ENCODE measurements around the gene EFCAB14. TPM values are rescaled to one million over a fixed set of nuclear protein-coding genes. Genes with fewer than 3 reads are reported as not detected.

EFCAB14 gene
- total and polyA plus RNA-seq, 10 of the 15 experiments (the other 5 are each of a cell fraction or from before 2014, with no cell fraction given), result 7.8 to 66.0 (median 41.6) TPM

DNA sequence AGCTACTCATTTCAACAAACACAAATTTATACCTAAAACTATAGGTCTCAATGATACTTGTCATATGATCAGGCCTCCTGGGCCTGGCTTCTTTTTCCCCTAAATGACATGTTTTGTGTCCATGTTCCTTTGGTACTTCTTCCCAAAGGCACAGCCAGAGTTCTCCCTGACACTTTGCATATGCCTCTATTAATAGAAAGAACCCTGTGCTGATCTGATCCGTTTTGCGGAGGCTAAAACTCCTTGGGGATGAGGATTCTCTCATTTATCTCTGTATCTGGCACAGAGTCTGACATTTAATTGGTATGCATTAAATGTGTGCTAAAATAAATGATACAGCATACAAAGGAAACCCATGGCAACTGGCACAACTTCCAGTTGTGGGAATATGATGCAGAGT is 62.3 kb downstream of the EFCAB14 start:
- no peak for DNase-seq (ENCODE audit: low read depth, low spot score)
- Histone ChIP-seq H2AFZ (ENCODE audit: control insufficient read depth, low read depth, low read length) (no peak overlapping the region), H3K4me1 (ENCODE audit: control insufficient read depth, insufficient read depth, low read length) (peaks cover 18% of the 10 kb centered on the region), H3K27me3 (replicated peaks in 1 of 2; ENCODE audit: control insufficient read depth in 2 of 2, insufficient read depth in 2 of 2, low read length in 1 of 2) (no peaks in the 10 kb centered on the region), H3K79me2 (ENCODE audit: control insufficient read depth, insufficient read depth, low read length) (no peaks in the 10 kb centered on the region), H3K36me3 (ENCODE audit: control insufficient read depth in 2 of 2, insufficient read depth in 2 of 2, low read length in 1 of 2) (peaks cover 2 to 10% of the 10 kb centered on the region in 2 experiments), H3K4me3 (no peak overlapping the region), H3K4me2 (ENCODE audit: control insufficient read depth, insufficient read depth) (no peak overlapping the region), H3K27ac (ENCODE audit: control insufficient read depth, insufficient read depth) (no peak overlapping the region), H3K9me3 (replicated peaks; ENCODE audit: control insufficient read depth, insufficient read depth, low read length) (peaks cover 2% of the 10 kb centered on the region; the same call in 2 of the 3 replicates), H3K9ac (ENCODE audit: control insufficient read depth, insufficient read depth, low read length) (no peak overlapping the region), H4K20me1 (ENCODE audit: control insufficient read depth, insufficient read depth) (no peaks in the 10 kb centered on the region)
- TF ChIP-seq ATF3 (IDR thresholded peaks at IDR 0.05; ENCODE audit: borderline replicate concordance, extremely low read depth, low read depth, low read length), result no peak
- no peak for TF ChIP-seq BCL11A (IDR thresholded peaks at IDR 0.05; ENCODE audit: low read depth, low read length)
- TF ChIP-seq NFIC (IDR thresholded peaks at IDR 0.05; ENCODE audit: low read depth, low read length), result no peak
- no peak for TF ChIP-seq WRNIP1 (IDR thresholded peaks at IDR 0.05; ENCODE audit: borderline replicate concordance, low read depth, low read length)
- TF ChIP-seq MLLT1 (IDR thresholded peaks at IDR 0.05), result no peak
- ATAC-seq, result no peak
- ChIA-PET SMC1A (ENCODE audit: uncharacterized antibody, unreplicated experiment) (interaction anchor here (1.3 to 1.9 kb wide), 2 partner anchors 8 to 11 kb away, joined by 4 to 6 read pairs; no protein-coding TSS in a partner anchor), CTCF (interaction anchor here (1.0 to 1.5 kb wide), 3 partner anchors 14 to 40 kb away, joined by 3 read pairs; partner anchors contain the start of gene MOB3C), RAD21 (ENCODE audit: unreplicated experiment) (interaction anchor here (1.4 kb wide), 1 partner anchor 11 kb away, joined by 8 read pairs; the partner anchor contains the start of gene ATPAF1), POLR2A (interaction anchor here (0.9 kb wide), 1 partner anchor 11 kb away, joined by 3 read pairs; no protein-coding TSS in a partner anchor)
- no peak for FAIRE-seq
- BruUV-seq (replicated peaks), result no TSS peak
- intact Hi-C loops (cut with micrococcal nuclease; ENCODE audit: unreplicated experiment) (no loop called here), in situ Hi-C loops (cut with MboI) (no loop called here)
- 97% methylated on average over 2 of the region's 2 CpGs for WGBS (ENCODE audit: insufficient coverage, insufficient replicate concordance, low lambda C conversion rate, missing lambda C conversion rate)
